GM23338 (cell line): ENCODE data around the gene PERCC1. TPM values are rescaled to one million over a fixed set of nuclear protein-coding genes. Genes with fewer than 3 reads are reported as not detected.
"Not testable (repeated sequence)": the region's sequence is repeated elsewhere in the genome, so short reads cannot be mapped to it uniquely, and the experiment has no call there.

Experiments
- ATAC-seq: fragments of 200-7000 bp; cut with Tn5 transposase; 3 replicates; pipeline ENCODE4 v1.9.1; 2020
- DNase-seq: peaks from one replicate; pipeline ENCODE4 v3.0.0-alpha.2; 2015; ENCODE audit warnings: low spot score
- H2AFZ ChIP-seq: fragments of 200-600 bp; sonication (generic); 2 replicates; pipeline ENCODE4 v1.8.0; 2016; ENCODE audit warnings: antibody characterized with exemption, mild to moderate bottlenecking, moderate library complexity
- H3F3A ChIP-seq: fragments of 200-600 bp; sonication (generic); replicated peaks from 2 replicates; pipeline ENCODE4 v1.8.0; 2017; ENCODE audit warnings: antibody characterized with exemption, mixed run types, low read depth
- H3K27ac ChIP-seq: fragments of 200-600 bp; sonication (generic); 2 replicates; pipeline ENCODE4 v1.6.1; 2016; ENCODE audit warnings: low read depth
- H3K27me3 ChIP-seq: fragments of 200-600 bp; sonication (generic); 2 replicates; pipeline ENCODE4 v1.8.0; 2016; ENCODE audit warnings: mild to moderate bottlenecking, mixed run types, moderate library complexity; ENCODE audit not compliant: insufficient read depth
- H3K36me3 ChIP-seq: fragments of 200-600 bp; sonication (generic); 2 replicates; pipeline ENCODE4 v1.8.0; 2016; ENCODE audit warnings: mild to moderate bottlenecking; ENCODE audit not compliant: insufficient read depth
- H3K4me1 ChIP-seq: fragments of 200-600 bp; sonication (generic); 2 replicates; pipeline ENCODE4 v1.8.0; 2016; ENCODE audit warnings: mild to moderate bottlenecking, moderate library complexity; ENCODE audit not compliant: insufficient read depth
- H3K4me2 ChIP-seq: fragments of 200-600 bp; sonication (generic); 2 replicates; pipeline ENCODE4 v1.7.1; 2017; ENCODE audit warnings: mixed run types
- H3K4me3 ChIP-seq: fragments of 200-600 bp; sonication (generic); 2 replicates; pipeline ENCODE4 v1.6.1; 2016; ENCODE audit warnings: mixed run types
- H3K79me2 ChIP-seq: fragments of 200-600 bp; sonication (generic); replicated peaks from 2 replicates; pipeline ENCODE4 v1.8.0; 2017; ENCODE audit warnings: mild to moderate bottlenecking; ENCODE audit not compliant: insufficient read depth
- H3K9me2 ChIP-seq: fragments of 200-600 bp; sonication (generic); 2 replicates; pipeline ENCODE4 v1.8.0; 2017; ENCODE audit not compliant: insufficient read depth
- H4K20me1 ChIP-seq: fragments of 200-600 bp; sonication (generic); replicated peaks from 2 replicates; pipeline ENCODE4 v1.8.0; 2017; ENCODE audit warnings: mild to moderate bottlenecking; ENCODE audit not compliant: insufficient read depth
- H3K27ac Mint-ChIP-seq: 2 replicates; pipeline ENCODE4 v1.8.0; 2020; ENCODE audit warnings: inconsistent platforms, mild to moderate bottlenecking, moderate library complexity, mixed read lengths
- H3K27me3 Mint-ChIP-seq: 3 replicates; pipeline ENCODE4 v1.8.0; 2022; ENCODE audit warnings: low read depth, mild to moderate bottlenecking, moderate library complexity, mixed read lengths, inconsistent platforms; ENCODE audit not compliant: insufficient read depth, poor library complexity
- H3K36me3 Mint-ChIP-seq: 3 replicates; pipeline ENCODE4 v1.8.0; 2021; ENCODE audit warnings: low read depth, mild to moderate bottlenecking, inconsistent platforms, moderate library complexity, mixed read lengths
- H3K4me1 Mint-ChIP-seq: 3 replicates; pipeline ENCODE4 v1.8.0; 2020; ENCODE audit warnings: mild to moderate bottlenecking, inconsistent platforms, mixed read lengths
- H3K4me3 Mint-ChIP-seq: 3 replicates; pipeline ENCODE4 v1.8.0; 2021; ENCODE audit warnings: moderate library complexity, mild to moderate bottlenecking, inconsistent platforms, mixed read lengths
- H3K9me3 Mint-ChIP-seq: 3 replicates; pipeline ENCODE4 v1.8.0; 2020; ENCODE audit warnings: moderate library complexity, mild to moderate bottlenecking, inconsistent platforms, mixed read lengths
- CREB1 ChIP-seq: fragments of 250-450 bp; sonication (Bioruptor Pico); IDR thresholded peaks from 2 replicates; pipeline ENCODE4 v1.5.0; 2020; ENCODE audit warnings: low read depth, mild to moderate bottlenecking, moderate library complexity
- CTCF ChIP-seq, 2 experiments: fragments of 200-600 bp in 1 of 2; sonication (generic) in 1 of 2; conservative IDR thresholded peaks; 2 replicates each; pipeline versions ENCODE4 v1.5.1 to v1.6.1; 2016 to 2017; ENCODE audit warnings: antibody characterized with exemption in 2 of 2, low read depth in 2 of 2, mild to moderate bottlenecking in 2 of 2, moderate library complexity in 1 of 2
- ETS1 ChIP-seq: IDR thresholded peaks from 2 replicates; pipeline ENCODE4 v1.6.1; 2016; ENCODE audit warnings: antibody characterized with exemption
- EZH2phosphoT487 ChIP-seq: fragments of 200-600 bp; sonication (generic); IDR thresholded peaks from one replicate; pipeline ENCODE4 v1.8.1; 2018; ENCODE audit warnings: antibody characterized with exemption; ENCODE audit not compliant: unreplicated experiment
- JUNB ChIP-seq: IDR thresholded peaks from one replicate; pipeline ENCODE4 v1.6.1; 2016; ENCODE audit warnings: antibody characterized with exemption; ENCODE audit not compliant: unreplicated experiment
- NANOG ChIP-seq: IDR thresholded peaks from 2 replicates; pipeline ENCODE4 v1.6.1; 2016; ENCODE audit warnings: antibody characterized with exemption, borderline replicate concordance
- POLR2AphosphoS5 ChIP-seq: IDR thresholded peaks from 2 replicates; pipeline ENCODE4 v1.6.1; 2016; ENCODE audit warnings: antibody characterized with exemption, low read depth
- STAT1 ChIP-seq: IDR thresholded peaks from one replicate; pipeline ENCODE4 v1.6.1; 2016; ENCODE audit warnings: antibody characterized with exemption; ENCODE audit not compliant: unreplicated experiment
- ZNF114 ChIP-seq: fragments of 250-450 bp; sonication (Bioruptor Pico); IDR thresholded peaks from 2 replicates; pipeline ENCODE4 v1.5.0; 2020; ENCODE audit warnings: mild to moderate bottlenecking, moderate library complexity
- polyA plus RNA-seq: library from polyadenylated mRNA; unstranded; fragments of >200 nt; fragmentation: Nextera tagmentation; extraction: Ambion mirVana; gene quantifications from 2 replicates; pipeline ENCODE4 v1.2.1, GENCODE V29; 2016
- total RNA-seq: library from RNA; depleted of rRNA; stranded (reverse); fragments of >200 nt; shearing (Covaris generic); gene quantifications from 2 replicates; pipeline ENCODE4 v1.2.3, GENCODE V29; 2014
- TF ChIP-seq, protein P1 (sequence below): IDR thresholded peaks from one replicate; pipeline ENCODE4 v1.6.1; 2018; ENCODE audit warnings: antibody characterized with exemption; ENCODE audit not compliant: unreplicated experiment

Gene PERCC1
- total and polyA plus RNA-seq, 2 experiments from 2014 or later = not detected

GRCh38 chr16:1478937-1479336 is 48.1 kb downstream of the PERCC1 start:
- not testable (repeated sequence) for H3K27ac ChIP-seq, H2AFZ ChIP-seq, H3F3A ChIP-seq, H3K36me3 Mint-ChIP-seq, DNase-seq, H3K4me1 Mint-ChIP-seq, H3K79me2 ChIP-seq, H3K4me1 ChIP-seq, H3K4me3 ChIP-seq, H4K20me1 ChIP-seq, H3K36me3 ChIP-seq, H3K9me2 ChIP-seq, H3K27ac Mint-ChIP-seq, ATAC-seq, H3K4me2 ChIP-seq, H3K4me3 Mint-ChIP-seq, H3K27me3 ChIP-seq
- Mint-ChIP-seq H3K9me3 (peaks cover 30% of the 10 kb centered on the region; the same call in 2 of the 3 replicates), H3K27me3 (peaks cover 13% of the 10 kb centered on the region)

DNA sequence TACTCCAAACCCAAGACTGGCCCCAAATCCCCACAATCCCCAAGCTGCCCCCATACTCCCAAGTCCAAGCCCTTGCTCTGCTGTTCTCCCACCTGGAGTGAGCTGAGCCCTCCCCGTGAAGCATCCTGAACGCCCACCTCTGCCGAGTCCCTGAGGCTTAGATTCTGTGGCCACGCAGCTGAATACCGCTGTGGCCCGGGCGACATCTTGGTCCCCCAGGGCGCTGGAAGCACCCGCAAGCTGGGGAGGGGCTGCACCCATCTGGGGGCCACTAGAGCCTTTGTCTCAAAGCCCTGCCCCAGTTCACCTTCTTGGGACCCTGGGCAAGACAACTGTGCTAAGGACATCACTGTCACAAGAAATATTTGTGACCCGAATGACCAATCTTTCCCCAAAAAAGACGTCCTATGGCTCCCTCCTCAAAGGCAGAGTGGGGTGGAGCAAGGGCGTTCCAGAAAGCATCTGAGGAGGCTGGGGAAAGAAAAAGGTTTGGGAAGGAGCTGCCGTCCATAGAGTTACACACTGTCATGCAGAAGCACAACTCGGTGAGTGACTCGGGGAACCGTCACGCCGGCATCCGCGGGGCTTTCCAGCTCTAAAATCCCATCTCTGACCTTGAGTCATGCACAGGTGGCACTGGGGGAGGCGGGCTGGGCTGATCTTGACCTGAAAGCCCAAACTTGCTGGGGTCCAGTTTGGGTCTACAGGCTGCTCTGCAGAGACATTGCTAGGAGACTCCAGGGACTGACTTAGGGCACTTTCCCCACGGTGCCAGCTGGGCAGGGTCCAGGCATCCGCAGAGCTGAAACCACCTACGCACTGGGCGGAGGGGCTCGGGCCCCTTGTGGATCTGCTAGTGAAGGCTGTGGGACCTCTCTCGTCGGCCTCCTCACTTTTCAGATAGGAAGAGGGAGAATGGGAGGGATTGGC is 51.3 kb downstream of the PERCC1 start:
- Histone ChIP-seq H3F3A (no peaks in the 10 kb centered on the region), H3K27me3 (no peaks in the 10 kb centered on the region), H3K9me2 (no peaks in the 10 kb centered on the region), H3K27ac (no peak overlapping the region), H3K4me1 (no peaks in the 10 kb centered on the region), H2AFZ (no peak overlapping the region), H3K36me3 (no peaks in the 10 kb centered on the region), H4K20me1 (no peaks in the 10 kb centered on the region), H3K4me3 (no peak overlapping the region), H3K4me2 (no peak overlapping the region), H3K79me2 (no peaks in the 10 kb centered on the region)
- H3K36me3 Mint-ChIP-seq = no peaks in the 10 kb centered on the region
- no peak overlapping the region for H3K27ac Mint-ChIP-seq
- peaks cover 21% of the 10 kb centered on the region; the same call in 2 of the 3 replicates for H3K9me3 Mint-ChIP-seq
- no peak for DNase-seq
- no peaks in the 10 kb centered on the region for H3K4me1 Mint-ChIP-seq
- ATAC-seq = no peak
- no peak for TF ChIP-seq EZH2phosphoT487
- TF ChIP-seq NANOG = no peak
- TF ChIP-seq POLR2AphosphoS5 = no peak
- no peak for TF ChIP-seq ETS1
- TF ChIP-seq JUNB = no peak
- TF ChIP-seq CTCF (conservative IDR thresholded peaks at IDR 0.05; ENCODE audit: low read depth in 2 of 2) = no peak
- no peak for TF ChIP-seq ZNF114 (CRISPR knock-in tag)
- TF ChIP-seq CREB1 (CRISPR knock-in tag) = no peak
- TF ChIP-seq STAT1 = no peak
- TF ChIP-seq, protein P1, sequence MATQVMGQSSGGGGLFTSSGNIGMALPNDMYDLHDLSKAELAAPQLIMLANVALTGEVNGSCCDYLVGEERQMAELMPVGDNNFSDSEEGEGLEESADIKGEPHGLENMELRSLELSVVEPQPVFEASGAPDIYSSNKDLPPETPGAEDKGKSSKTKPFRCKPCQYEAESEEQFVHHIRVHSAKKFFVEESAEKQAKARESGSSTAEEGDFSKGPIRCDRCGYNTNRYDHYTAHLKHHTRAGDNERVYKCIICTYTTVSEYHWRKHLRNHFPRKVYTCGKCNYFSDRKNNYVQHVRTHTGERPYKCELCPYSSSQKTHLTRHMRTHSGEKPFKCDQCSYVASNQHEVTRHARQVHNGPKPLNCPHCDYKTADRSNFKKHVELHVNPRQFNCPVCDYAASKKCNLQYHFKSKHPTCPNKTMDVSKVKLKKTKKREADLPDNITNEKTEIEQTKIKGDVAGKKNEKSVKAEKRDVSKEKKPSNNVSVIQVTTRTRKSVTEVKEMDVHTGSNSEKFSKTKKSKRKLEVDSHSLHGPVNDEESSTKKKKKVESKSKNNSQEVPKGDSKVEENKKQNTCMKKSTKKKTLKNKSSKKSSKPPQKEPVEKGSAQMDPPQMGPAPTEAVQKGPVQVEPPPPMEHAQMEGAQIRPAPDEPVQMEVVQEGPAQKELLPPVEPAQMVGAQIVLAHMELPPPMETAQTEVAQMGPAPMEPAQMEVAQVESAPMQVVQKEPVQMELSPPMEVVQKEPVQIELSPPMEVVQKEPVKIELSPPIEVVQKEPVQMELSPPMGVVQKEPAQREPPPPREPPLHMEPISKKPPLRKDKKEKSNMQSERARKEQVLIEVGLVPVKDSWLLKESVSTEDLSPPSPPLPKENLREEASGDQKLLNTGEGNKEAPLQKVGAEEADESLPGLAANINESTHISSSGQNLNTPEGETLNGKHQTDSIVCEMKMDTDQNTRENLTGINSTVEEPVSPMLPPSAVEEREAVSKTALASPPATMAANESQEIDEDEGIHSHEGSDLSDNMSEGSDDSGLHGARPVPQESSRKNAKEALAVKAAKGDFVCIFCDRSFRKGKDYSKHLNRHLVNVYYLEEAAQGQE = no peak
- peaks cover 22% of the 10 kb centered on the region for H3K27me3 Mint-ChIP-seq
- no peak overlapping the region for H3K4me3 Mint-ChIP-seq
